Measurements from ENCODE around the gene SIVA1. TPM values are rescaled to one million over a fixed set of nuclear protein-coding genes. Genes with fewer than 3 reads are reported as not detected.

The SIVA1 gene
- total and polyA plus RNA-seq, 9 of the 15 experiments (the other 6 are each of a cell fraction or from before 2014, with no cell fraction given), result 4.2 to 186 (median 54.2) TPM

- TF ChIP-seq RBBP5 (IDR thresholded peaks at IDR 0.05; ENCODE audit: borderline replicate concordance, insufficient read depth, low read length, poor library complexity, severe bottlenecking), result no peak
- TF ChIP-seq ZNF57 (CRISPR knock-in tag; IDR thresholded peaks at IDR 0.05), result no peak
- no peak for TF ChIP-seq RB1 (IDR thresholded peaks at IDR 0.05; ENCODE audit: low read depth)
- TF ChIP-seq, protein P1, sequence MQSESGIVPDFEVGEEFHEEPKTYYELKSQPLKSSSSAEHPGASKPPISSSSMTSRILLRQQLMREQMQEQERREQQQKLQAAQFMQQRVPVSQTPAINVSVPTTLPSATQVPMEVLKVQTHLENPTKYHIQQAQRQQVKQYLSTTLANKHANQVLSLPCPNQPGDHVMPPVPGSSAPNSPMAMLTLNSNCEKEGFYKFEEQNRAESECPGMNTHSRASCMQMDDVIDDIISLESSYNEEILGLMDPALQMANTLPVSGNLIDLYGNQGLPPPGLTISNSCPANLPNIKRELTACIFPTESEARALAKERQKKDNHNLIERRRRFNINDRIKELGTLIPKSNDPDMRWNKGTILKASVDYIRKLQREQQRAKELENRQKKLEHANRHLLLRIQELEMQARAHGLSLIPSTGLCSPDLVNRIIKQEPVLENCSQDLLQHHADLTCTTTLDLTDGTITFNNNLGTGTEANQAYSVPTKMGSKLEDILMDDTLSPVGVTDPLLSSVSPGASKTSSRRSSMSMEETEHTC (IDR thresholded peaks at IDR 0.05), result no peak
- no peak for TF ChIP-seq KLF16 (IDR thresholded peaks at IDR 0.05)
- TF ChIP-seq, protein P2, sequence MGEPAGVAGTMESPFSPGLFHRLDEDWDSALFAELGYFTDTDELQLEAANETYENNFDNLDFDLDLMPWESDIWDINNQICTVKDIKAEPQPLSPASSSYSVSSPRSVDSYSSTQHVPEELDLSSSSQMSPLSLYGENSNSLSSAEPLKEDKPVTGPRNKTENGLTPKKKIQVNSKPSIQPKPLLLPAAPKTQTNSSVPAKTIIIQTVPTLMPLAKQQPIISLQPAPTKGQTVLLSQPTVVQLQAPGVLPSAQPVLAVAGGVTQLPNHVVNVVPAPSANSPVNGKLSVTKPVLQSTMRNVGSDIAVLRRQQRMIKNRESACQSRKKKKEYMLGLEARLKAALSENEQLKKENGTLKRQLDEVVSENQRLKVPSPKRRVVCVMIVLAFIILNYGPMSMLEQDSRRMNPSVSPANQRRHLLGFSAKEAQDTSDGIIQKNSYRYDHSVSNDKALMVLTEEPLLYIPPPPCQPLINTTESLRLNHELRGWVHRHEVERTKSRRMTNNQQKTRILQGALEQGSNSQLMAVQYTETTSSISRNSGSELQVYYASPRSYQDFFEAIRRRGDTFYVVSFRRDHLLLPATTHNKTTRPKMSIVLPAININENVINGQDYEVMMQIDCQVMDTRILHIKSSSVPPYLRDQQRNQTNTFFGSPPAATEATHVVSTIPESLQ (CRISPR knock-in tag; IDR thresholded peaks at IDR 0.05), result no peak
- no peak for TF ChIP-seq ESRRB (CRISPR knock-in tag; IDR thresholded peaks at IDR 0.05; ENCODE audit: borderline replicate concordance)
- TF ChIP-seq RFX1 (IDR thresholded peaks at IDR 0.05), result no peak
- no peak for TF ChIP-seq RBM39 (optimal IDR thresholded peaks at IDR 0.05; ENCODE audit: low read depth, low read length)
- TF ChIP-seq HLTF (IDR thresholded peaks at IDR 0.05), result no peak
- no peak for TF ChIP-seq PKNOX1 (IDR thresholded peaks at IDR 0.05)
These were observed 20.0 kb downstream of the SIVA1 start (continued) for GRCh38 chr14:104772707-104773504.

Data from K562 (cell line).